Liver (tissue), 3 donors: Measurements from ENCODE around the gene DHRSX.
"Not testable (repeated sequence)": the region's sequence is repeated elsewhere in the genome, so short reads cannot be mapped to it uniquely, and the experiment has no call there.

Experiments
- TAF1 ChIP-seq: conservative IDR thresholded peaks from 2 replicates; pipeline ENCODE4 v1.6.1; 2016; ENCODE audit warnings: antibody characterized with exemption, mild to moderate bottlenecking
- TF ChIP-seq, protein P1 (sequence below): fragments of 150-350 bp; IDR thresholded peaks from 2 replicates; pipeline ENCODE4 v1.5.1; 2017; ENCODE audit warnings: improper control_type of control experiment, low read depth, low read length; ENCODE audit not compliant: missing input control
- TF ChIP-seq, protein P2 (sequence below): IDR thresholded peaks from 2 replicates; pipeline ENCODE4 v1.6.1; 2016; ENCODE audit warnings: antibody characterized with exemption, mild to moderate bottlenecking
- TF ChIP-seq, protein P3 (sequence below): IDR thresholded peaks from 2 replicates; pipeline ENCODE4 v1.6.1; 2016; ENCODE audit warnings: antibody characterized with exemption
- donor health status: healthy.
- donor health status: healthy.

DNA sequence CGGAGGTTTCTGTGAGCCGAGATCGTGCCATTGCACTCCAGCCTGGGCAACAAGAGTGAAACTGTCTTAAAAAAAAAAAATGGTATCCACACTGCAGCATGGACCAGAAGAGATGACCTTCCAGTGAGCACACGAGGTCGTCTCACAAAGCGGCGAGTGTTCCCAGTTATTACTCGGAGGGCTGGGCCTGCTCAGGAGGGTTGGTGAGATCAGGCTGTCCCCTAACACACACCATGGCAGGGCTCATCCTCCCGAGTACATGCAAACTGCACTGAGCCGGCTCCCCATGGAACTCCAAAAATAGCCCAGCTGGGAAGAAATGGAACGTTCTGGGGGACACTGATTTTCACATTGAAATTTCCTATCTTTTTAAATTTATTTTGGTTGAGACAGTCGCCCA is 19.2 kb downstream of the DHRSX start:
- TF ChIP-seq, protein P1, sequence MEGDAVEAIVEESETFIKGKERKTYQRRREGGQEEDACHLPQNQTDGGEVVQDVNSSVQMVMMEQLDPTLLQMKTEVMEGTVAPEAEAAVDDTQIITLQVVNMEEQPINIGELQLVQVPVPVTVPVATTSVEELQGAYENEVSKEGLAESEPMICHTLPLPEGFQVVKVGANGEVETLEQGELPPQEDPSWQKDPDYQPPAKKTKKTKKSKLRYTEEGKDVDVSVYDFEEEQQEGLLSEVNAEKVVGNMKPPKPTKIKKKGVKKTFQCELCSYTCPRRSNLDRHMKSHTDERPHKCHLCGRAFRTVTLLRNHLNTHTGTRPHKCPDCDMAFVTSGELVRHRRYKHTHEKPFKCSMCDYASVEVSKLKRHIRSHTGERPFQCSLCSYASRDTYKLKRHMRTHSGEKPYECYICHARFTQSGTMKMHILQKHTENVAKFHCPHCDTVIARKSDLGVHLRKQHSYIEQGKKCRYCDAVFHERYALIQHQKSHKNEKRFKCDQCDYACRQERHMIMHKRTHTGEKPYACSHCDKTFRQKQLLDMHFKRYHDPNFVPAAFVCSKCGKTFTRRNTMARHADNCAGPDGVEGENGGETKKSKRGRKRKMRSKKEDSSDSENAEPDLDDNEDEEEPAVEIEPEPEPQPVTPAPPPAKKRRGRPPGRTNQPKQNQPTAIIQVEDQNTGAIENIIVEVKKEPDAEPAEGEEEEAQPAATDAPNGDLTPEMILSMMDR: not testable (repeated sequence)
- not testable (repeated sequence) for TF ChIP-seq TAF1
- TF ChIP-seq, protein P2, sequence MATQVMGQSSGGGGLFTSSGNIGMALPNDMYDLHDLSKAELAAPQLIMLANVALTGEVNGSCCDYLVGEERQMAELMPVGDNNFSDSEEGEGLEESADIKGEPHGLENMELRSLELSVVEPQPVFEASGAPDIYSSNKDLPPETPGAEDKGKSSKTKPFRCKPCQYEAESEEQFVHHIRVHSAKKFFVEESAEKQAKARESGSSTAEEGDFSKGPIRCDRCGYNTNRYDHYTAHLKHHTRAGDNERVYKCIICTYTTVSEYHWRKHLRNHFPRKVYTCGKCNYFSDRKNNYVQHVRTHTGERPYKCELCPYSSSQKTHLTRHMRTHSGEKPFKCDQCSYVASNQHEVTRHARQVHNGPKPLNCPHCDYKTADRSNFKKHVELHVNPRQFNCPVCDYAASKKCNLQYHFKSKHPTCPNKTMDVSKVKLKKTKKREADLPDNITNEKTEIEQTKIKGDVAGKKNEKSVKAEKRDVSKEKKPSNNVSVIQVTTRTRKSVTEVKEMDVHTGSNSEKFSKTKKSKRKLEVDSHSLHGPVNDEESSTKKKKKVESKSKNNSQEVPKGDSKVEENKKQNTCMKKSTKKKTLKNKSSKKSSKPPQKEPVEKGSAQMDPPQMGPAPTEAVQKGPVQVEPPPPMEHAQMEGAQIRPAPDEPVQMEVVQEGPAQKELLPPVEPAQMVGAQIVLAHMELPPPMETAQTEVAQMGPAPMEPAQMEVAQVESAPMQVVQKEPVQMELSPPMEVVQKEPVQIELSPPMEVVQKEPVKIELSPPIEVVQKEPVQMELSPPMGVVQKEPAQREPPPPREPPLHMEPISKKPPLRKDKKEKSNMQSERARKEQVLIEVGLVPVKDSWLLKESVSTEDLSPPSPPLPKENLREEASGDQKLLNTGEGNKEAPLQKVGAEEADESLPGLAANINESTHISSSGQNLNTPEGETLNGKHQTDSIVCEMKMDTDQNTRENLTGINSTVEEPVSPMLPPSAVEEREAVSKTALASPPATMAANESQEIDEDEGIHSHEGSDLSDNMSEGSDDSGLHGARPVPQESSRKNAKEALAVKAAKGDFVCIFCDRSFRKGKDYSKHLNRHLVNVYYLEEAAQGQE: not testable (repeated sequence)
- TF ChIP-seq, protein P3, sequence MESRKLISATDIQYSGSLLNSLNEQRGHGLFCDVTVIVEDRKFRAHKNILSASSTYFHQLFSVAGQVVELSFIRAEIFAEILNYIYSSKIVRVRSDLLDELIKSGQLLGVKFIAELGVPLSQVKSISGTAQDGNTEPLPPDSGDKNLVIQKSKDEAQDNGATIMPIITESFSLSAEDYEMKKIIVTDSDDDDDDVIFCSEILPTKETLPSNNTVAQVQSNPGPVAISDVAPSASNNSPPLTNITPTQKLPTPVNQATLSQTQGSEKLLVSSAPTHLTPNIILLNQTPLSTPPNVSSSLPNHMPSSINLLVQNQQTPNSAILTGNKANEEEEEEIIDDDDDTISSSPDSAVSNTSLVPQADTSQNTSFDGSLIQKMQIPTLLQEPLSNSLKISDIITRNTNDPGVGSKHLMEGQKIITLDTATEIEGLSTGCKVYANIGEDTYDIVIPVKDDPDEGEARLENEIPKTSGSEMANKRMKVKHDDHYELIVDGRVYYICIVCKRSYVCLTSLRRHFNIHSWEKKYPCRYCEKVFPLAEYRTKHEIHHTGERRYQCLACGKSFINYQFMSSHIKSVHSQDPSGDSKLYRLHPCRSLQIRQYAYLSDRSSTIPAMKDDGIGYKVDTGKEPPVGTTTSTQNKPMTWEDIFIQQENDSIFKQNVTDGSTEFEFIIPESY: not testable (repeated sequence)
